ENCODE results near the gene TNFRSF18.

The TNFRSF18 gene

GRCh38 chr1:1168451-1169411 lies 37.7 kb downstream of the TNFRSF18 start:
- H3K4me1 Mint-ChIP-seq (ENCODE audit: low read depth) = peaks cover 4% of the 10 kb centered on the region
- no peaks in the 10 kb centered on the region for H3K36me3 Mint-ChIP-seq (ENCODE audit: low read depth)
- H3K4me3 Mint-ChIP-seq = no peak overlapping the region
- peaks cover 10% of the 10 kb centered on the region for H3K27me3 Mint-ChIP-seq (ENCODE audit: low read depth)
- H3K9me3 Mint-ChIP-seq = no peaks in the 10 kb centered on the region
- H3K27ac Mint-ChIP-seq = no peak overlapping the region
- no peak for DNase-seq (ENCODE audit: low spot score)

- Mint-ChIP-seq H3K27me3 (ENCODE audit: low read depth) (peaks cover 10% of the 10 kb centered on the region), H3K36me3 (ENCODE audit: low read depth) (no peaks in the 10 kb centered on the region), H3K27ac (no peak overlapping the region), H3K9me3 (no peaks in the 10 kb centered on the region), H3K4me1 (ENCODE audit: low read depth) (peaks cover 4% of the 10 kb centered on the region), H3K4me3 (no peak overlapping the region)
- no peak for DNase-seq (ENCODE audit: low spot score)
These were observed 38.4 kb downstream of the TNFRSF18 start for GRCh38 chr1:1167841-1168450.

- no peak overlapping the region for H3K27ac Mint-ChIP-seq
- H3K4me3 Mint-ChIP-seq = no peak overlapping the region
- no peaks in the 10 kb centered on the region for H3K36me3 Mint-ChIP-seq (ENCODE audit: low read depth)
- H3K27me3 Mint-ChIP-seq (ENCODE audit: low read depth) = peaks cover 10% of the 10 kb centered on the region
- no peaks in the 10 kb centered on the region for H3K9me3 Mint-ChIP-seq
- H3K4me1 Mint-ChIP-seq (ENCODE audit: low read depth) = peaks cover 4% of the 10 kb centered on the region
- DNase-seq (ENCODE audit: low spot score) = no peak
These were observed 39.0 kb downstream of the TNFRSF18 start for GRCh38 chr1:1167398-1167821.

- Mint-ChIP-seq H3K9me3 (no peaks in the 10 kb centered on the region), H3K27ac (no peak overlapping the region), H3K4me1 (ENCODE audit: low read depth) (peaks cover 4% of the 10 kb centered on the region), H3K27me3 (ENCODE audit: low read depth) (peaks cover 4% of the 10 kb centered on the region), H3K4me3 (no peak overlapping the region), H3K36me3 (ENCODE audit: low read depth) (no peaks in the 10 kb centered on the region)
- no peak for DNase-seq (ENCODE audit: low spot score)
These were observed 39.6 kb downstream of the TNFRSF18 start for GRCh38 chr1:1166642-1167397.

- no peak overlapping the region for H3K4me3 Mint-ChIP-seq
- H3K27ac Mint-ChIP-seq = no peak overlapping the region
- no peak for DNase-seq (ENCODE audit: low spot score)
- peaks cover 4% of the 10 kb centered on the region for H3K27me3 Mint-ChIP-seq (ENCODE audit: low read depth)
- H3K4me1 Mint-ChIP-seq (ENCODE audit: low read depth) = peaks cover 4% of the 10 kb centered on the region
- no peaks in the 10 kb centered on the region for H3K36me3 Mint-ChIP-seq (ENCODE audit: low read depth)
- H3K9me3 Mint-ChIP-seq = no peaks in the 10 kb centered on the region
These were observed 40.4 kb downstream of the TNFRSF18 start for GRCh38 chr1:1165900-1166421.

- H3K27me3 Mint-ChIP-seq (ENCODE audit: low read depth) = peaks cover 4% of the 10 kb centered on the region
- no peaks in the 10 kb centered on the region for H3K9me3 Mint-ChIP-seq
- H3K4me1 Mint-ChIP-seq (ENCODE audit: low read depth) = peaks cover 4% of the 10 kb centered on the region
- H3K27ac Mint-ChIP-seq = no peak overlapping the region
- H3K4me3 Mint-ChIP-seq = no peak overlapping the region
- H3K36me3 Mint-ChIP-seq (ENCODE audit: low read depth) = no peaks in the 10 kb centered on the region
- DNase-seq (ENCODE audit: low spot score) = no peak
These were observed 40.9 kb downstream of the TNFRSF18 start for GRCh38 chr1:1165485-1165884.

- Mint-ChIP-seq H3K36me3 (ENCODE audit: low read depth) (no peaks in the 10 kb centered on the region), H3K4me1 (ENCODE audit: low read depth) (no peaks in the 10 kb centered on the region), H3K27ac (no peak overlapping the region), H3K9me3 (no peaks in the 10 kb centered on the region), H3K27me3 (ENCODE audit: low read depth) (peaks cover 2% of the 10 kb centered on the region), H3K4me3 (no peak overlapping the region)
- no peak for DNase-seq (ENCODE audit: low spot score)
These were observed 41.5 kb downstream of the TNFRSF18 start for GRCh38 chr1:1164701-1165451.

GRCh38 chr1:1164361-1164700 lies 42.1 kb downstream of the TNFRSF18 start:
- Mint-ChIP-seq H3K36me3 (ENCODE audit: low read depth) (no peaks in the 10 kb centered on the region), H3K27me3 (ENCODE audit: low read depth) (peaks cover 2% of the 10 kb centered on the region), H3K4me1 (ENCODE audit: low read depth) (no peaks in the 10 kb centered on the region), H3K4me3 (no peak overlapping the region), H3K9me3 (no peaks in the 10 kb centered on the region), H3K27ac (no peak overlapping the region)
- no peak for DNase-seq (ENCODE audit: low spot score)

GRCh38 chr1:1163538-1164070 lies 42.8 kb downstream of the TNFRSF18 start:
- no peak overlapping the region for H3K27ac Mint-ChIP-seq
- H3K4me3 Mint-ChIP-seq = no peak overlapping the region
- H3K9me3 Mint-ChIP-seq = no peaks in the 10 kb centered on the region
- no peak for DNase-seq (ENCODE audit: low spot score)
- H3K36me3 Mint-ChIP-seq (ENCODE audit: low read depth) = no peaks in the 10 kb centered on the region
- no peaks in the 10 kb centered on the region for H3K4me1 Mint-ChIP-seq (ENCODE audit: low read depth)
- H3K27me3 Mint-ChIP-seq (ENCODE audit: low read depth) = peaks cover 2% of the 10 kb centered on the region

GRCh38 chr1:1162597-1163537 lies 43.5 kb downstream of the TNFRSF18 start:
- Mint-ChIP-seq H3K36me3 (ENCODE audit: low read depth) (no peaks in the 10 kb centered on the region), H3K9me3 (no peaks in the 10 kb centered on the region), H3K4me1 (ENCODE audit: low read depth) (no peaks in the 10 kb centered on the region), H3K4me3 (no peak overlapping the region), H3K27me3 (ENCODE audit: low read depth) (peaks cover 2% of the 10 kb centered on the region), H3K27ac (no peak overlapping the region)
- no peak for DNase-seq (ENCODE audit: low spot score)

GRCh38 chr1:1161683-1162079 lies 44.7 kb downstream of the TNFRSF18 start:
- DNase-seq (ENCODE audit: low spot score) = no peak
- Mint-ChIP-seq H3K27me3 (ENCODE audit: low read depth) (peaks cover 2% of the 10 kb centered on the region), H3K4me3 (no peak overlapping the region), H3K36me3 (ENCODE audit: low read depth) (no peaks in the 10 kb centered on the region), H3K9me3 (no peaks in the 10 kb centered on the region), H3K4me1 (ENCODE audit: low read depth) (no peaks in the 10 kb centered on the region), H3K27ac (no peak overlapping the region)

GRCh38 chr1:1161078-1161682 lies 45.2 kb downstream of the TNFRSF18 start:
- Mint-ChIP-seq H3K4me3 (no peak overlapping the region), H3K4me1 (ENCODE audit: low read depth) (no peaks in the 10 kb centered on the region), H3K27me3 (ENCODE audit: low read depth) (peaks cover 2% of the 10 kb centered on the region), H3K27ac (no peak overlapping the region), H3K36me3 (ENCODE audit: low read depth) (no peaks in the 10 kb centered on the region), H3K9me3 (no peaks in the 10 kb centered on the region)
- no peak for DNase-seq (ENCODE audit: low spot score)
